IPS-NIHi7 (cell line): ENCODE results near the gene CHTF8.

ENCODE experiments used
- DNase-seq: peaks from one replicate; pipeline ENCODE4 v3.0.0; 2012; ENCODE audit warnings: mixed read lengths; ENCODE audit errors: extremely low spot score

CHTF8 gene

GRCh38 chr16:69085032-69085695, 47.2 kb downstream of the CHTF8 start:
- no peak for DNase-seq

DNA sequence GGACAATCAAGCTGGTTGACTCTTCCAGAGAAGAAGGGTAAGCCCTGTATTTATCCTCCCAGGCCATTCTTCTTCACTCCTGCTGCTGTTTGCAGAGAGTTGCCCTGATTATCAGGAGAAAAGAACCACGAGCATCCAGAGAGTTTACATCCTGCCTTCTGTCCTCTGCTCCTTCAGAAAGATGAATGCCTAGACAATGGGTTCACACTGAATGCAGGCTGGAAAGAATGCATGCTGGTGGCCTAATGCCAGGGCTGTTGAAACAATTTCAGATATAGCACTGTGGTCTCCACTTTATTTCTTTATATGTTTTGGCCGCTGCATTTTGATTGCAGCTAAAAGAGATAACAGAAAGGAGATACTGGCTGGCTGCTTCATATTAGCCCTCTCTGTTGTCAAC, 48.1 kb downstream of the CHTF8 start:
- no peak for DNase-seq

DNA sequence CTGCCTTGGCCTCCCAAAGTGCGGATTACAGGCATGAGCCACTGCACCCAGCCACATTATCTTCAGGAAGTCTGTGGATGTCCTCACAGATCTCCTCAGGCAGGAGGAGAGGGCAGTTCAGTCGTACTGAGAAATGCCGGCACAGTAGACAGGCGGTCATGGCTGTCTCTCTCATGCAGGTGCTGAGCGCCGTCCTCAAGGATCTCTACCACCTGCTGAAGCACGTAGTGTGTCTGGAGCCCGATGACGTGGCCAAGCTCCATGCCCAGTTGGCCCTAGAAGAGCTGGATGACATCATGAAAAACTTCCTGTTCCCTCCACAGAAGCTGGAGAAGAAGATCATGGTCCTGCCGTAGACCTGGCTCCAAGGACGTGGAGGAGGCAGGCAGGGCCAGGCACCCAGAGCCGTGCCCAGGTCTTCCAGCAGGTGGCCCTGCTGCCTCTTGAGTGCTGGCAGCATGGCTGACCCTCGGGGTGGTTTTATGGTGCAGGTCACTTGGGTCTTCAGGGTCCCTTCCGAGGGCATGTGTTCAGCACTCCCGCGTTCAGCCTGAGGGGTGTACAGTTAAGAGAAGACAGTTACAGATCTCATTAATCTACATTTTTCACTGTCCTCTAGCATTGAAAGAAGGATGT, 49.0 kb downstream of the CHTF8 start:
- DNase-seq, result peak; percentile 65

DNA sequence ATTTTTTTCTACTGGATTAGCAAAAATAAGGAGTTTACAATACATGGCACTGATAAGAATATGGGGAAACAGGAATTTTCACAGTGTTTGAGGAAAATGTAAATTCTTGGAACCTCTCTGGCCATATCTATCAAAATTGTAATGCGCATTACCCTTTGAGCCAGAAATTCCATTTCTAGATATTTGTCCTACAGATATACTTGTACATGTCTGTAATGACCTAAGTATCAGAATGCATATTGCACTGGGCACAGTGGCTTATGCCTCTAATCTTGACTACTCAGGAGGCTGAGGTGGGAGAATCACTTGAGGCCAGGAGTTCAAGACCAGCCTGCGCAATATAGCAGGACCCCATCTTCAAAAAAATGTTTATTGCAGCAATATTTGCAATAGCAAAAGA, 52.7 kb downstream of the CHTF8 start:
- no peak for DNase-seq

GRCh38 chr16:69078073-69078472, 54.3 kb downstream of the CHTF8 start:
- peak; percentile 59 for DNase-seq

DNA sequence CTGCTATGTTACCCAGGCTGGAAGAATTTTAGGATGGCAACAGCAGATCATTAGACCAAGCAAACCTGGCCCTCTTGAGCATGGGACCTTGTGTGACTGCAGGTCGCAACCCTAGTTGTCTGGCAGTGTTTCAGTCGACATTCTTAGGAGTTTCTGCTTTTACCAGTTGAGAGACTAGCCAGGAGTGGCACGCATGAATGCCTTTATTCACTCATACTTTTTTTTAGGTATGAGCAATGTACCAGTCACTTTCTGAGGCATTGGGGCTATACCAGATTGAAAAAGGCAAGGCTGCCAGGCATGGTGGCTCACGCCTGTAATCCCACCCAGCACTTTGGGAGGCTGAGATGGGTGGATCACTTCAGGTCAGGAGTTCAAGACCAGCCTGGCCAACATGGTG, 55.1 kb downstream of the CHTF8 start:
- no peak for DNase-seq

GRCh38 chr16:69073181-69073702, 59.1 kb downstream of the CHTF8 start:
- DNase-seq, result no peak

DNA sequence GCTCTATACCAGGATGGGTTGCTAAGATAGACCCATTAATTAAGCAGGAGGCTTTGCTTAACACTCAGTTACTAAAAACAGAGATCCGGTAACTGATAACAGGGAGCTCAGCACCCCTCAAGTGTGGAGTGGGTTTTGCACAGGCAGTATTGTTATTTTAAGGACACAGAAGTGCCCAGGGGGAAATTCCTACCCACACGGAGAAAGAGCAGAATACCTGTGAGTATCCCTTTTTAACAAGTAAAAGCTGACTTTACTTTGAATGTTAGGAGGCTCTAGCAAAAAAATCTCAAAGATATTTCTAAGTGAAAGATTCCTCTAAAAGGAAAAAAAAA, 59.8 kb downstream of the CHTF8 start:
- DNase-seq, result no peak

- DNase-seq, result no peak
Measured at GRCh38 chr16:69071036-69071435, 61.4 kb downstream of the CHTF8 start.

GRCh38 chr16:69069504-69069903, 62.9 kb downstream of the CHTF8 start:
- DNase-seq, result no peak
